Kidney (tissue), 14 donors: ENCODE data around the gene LCNL1. TPM values are rescaled to one million over a fixed set of nuclear protein-coding genes. Genes with fewer than 3 reads are reported as not detected.

Experiments used
- DNase-seq, 5 donors: peaks; one replicate each; pipeline ENCODE4 v3.0.0-alpha.2; 2013 to 2020
- FAIRE-seq: peaks from 2 replicates; lab custom pipeline; 2012; peaks lifted over from hg19 to GRCh38; lab: Jason Lieb, UNC
- H3K27ac ChIP-seq, 2 donors: one replicate each; pipeline ENCODE4 v1.7.0; 2013; ENCODE audit warnings: low read depth in 2 of 2, low read length in 2 of 2, inconsistent platforms in 1 of 2
- H3K27me3 ChIP-seq: one replicate; pipeline ENCODE4 v1.7.1; 2013; ENCODE audit warnings: low read length, inconsistent platforms; ENCODE audit not compliant: control insufficient read depth, insufficient read depth
- H3K36me3 ChIP-seq, 3 donors: one replicate each; pipeline versions ENCODE4 v1.7.0 to v1.7.1; 2013; ENCODE audit warnings: low read length in 3 of 3, control low read depth in 1 of 3, inconsistent platforms in 1 of 3; ENCODE audit not compliant: insufficient read depth in 3 of 3, control insufficient read depth in 2 of 3
- H3K4me1 ChIP-seq, 3 donors: one replicate each; pipeline versions ENCODE4 v1.7.0 to v1.7.1; 2013; ENCODE audit warnings: low read length in 3 of 3, inconsistent platforms in 1 of 3, low read depth in 1 of 3; ENCODE audit not compliant: control insufficient read depth in 2 of 3, insufficient read depth in 2 of 3
- H3K4me3 ChIP-seq, 3 donors: one replicate each; pipeline versions ENCODE4 v1.7.0 to v1.8.1; 2013; ENCODE audit warnings: low read length in 3 of 3, control low read depth in 1 of 3, inconsistent platforms in 1 of 3
- H3K9ac ChIP-seq, 3 donors: one replicate each; pipeline versions ENCODE4 v1.7.0 to v1.7.1; 2013; ENCODE audit warnings: low read length in 3 of 3, control low read depth in 1 of 3, inconsistent platforms in 1 of 3
- H3K9me3 ChIP-seq, 3 donors: one replicate each; pipeline versions ENCODE4 v1.7.0 to v1.7.1; 2013; ENCODE audit warnings: low read length in 3 of 3, control low read depth in 1 of 3, inconsistent platforms in 1 of 3; ENCODE audit not compliant: control insufficient read depth in 2 of 3, insufficient read depth in 1 of 3
- CTCF ChIP-seq: IDR thresholded peaks from 3 replicates; pipeline ENCODE4 v1.5.1; 2012; ENCODE audit warnings: mild to moderate bottlenecking, moderate library complexity, borderline replicate concordance; ENCODE audit not compliant: insufficient read depth; ENCODE audit errors: extremely low read depth
- intact Hi-C: fragments of 100-400 bp; cut with DNase I; formaldehyde crosslinking; loops from one replicate; pipeline ENCODE4 v1.11.1; 2022
- polyA plus RNA-seq: library from polyadenylated mRNA; stranded (reverse); fragments of 350-450 nt; fragmentation: Illumina TruSeq; extraction: RNeasy Lipid Tissue Mini Kit (QIAGEN cat#74804); gene quantifications from one replicate; pipeline ENCODE4 v1.2.3, GENCODE V29; 2014; ENCODE audit warnings: low read depth, low replicate concordance; ENCODE audit not compliant: insufficient read depth
- total RNA-seq: library from RNA; stranded (reverse); fragmentation: NEBNext Ultra II Directional; extraction: Animal tissue kit (Norgen Biotek cat#: 25700); gene quantifications from one replicate; pipeline ENCODE4 v1.2.1, GENCODE V29; 2021
- donor health status: control.
- donor health status: control.
- donor health status: control.
- donor health status: control.
- donor health status: control.
- donor health status: DM: yes; HTN: yes; CAD: no.
- donor health status: Normal renal cell carcinoma (clear cell type).

LCNL1 gene
- total and polyA plus RNA-seq, 2 donors from 2014 or later: 0.54 to 1.4 TPM

- FAIRE-seq (no peak), DNase-seq (no peak)
- Histone ChIP-seq H3K9me3 (no peaks in the 10 kb centered on the region), H3K36me3 (peaks cover 0 to 8% (median 0%) of the 10 kb centered on the region in 3 donors), H3K27me3 (no peaks in the 10 kb centered on the region), H3K9ac (no peak overlapping the region), H3K4me1 (peaks cover 0 to 6% (median 0%) of the 10 kb centered on the region in 3 donors), H3K27ac (no peak overlapping the region), H3K4me3 (no peak overlapping the region)
- intact Hi-C loops: loop anchor here (10.0 kb wide), 1 partner anchor 66 kb away; the partner anchor contains the start of gene LCN12
- no peak for TF ChIP-seq CTCF
These were observed 38.2 kb downstream of the LCNL1 start for GRCh38 chr9:137020771-137021567.

- peaks cover 0 to 8% (median 0%) of the 10 kb centered on the region in 3 donors for H3K36me3 ChIP-seq
- intact Hi-C loops: loop anchor here (10.0 kb wide), 1 partner anchor 67 kb away; the partner anchor contains the start of gene LCN12
These were observed 38.8 kb downstream of the LCNL1 start for GRCh38 chr9:137021568-137021978.

GRCh38 chr9:137021979-137022661 is 39.3 kb downstream of the LCNL1 start:
- intact Hi-C loops: loop anchor here (10.0 kb wide), 1 partner anchor 67 kb away; the partner anchor contains the start of gene LCN12
- Histone ChIP-seq H3K4me1 (peaks cover 0 to 17% (median 5%) of the 10 kb centered on the region in 3 donors), H3K36me3 (peaks cover 0 to 3% (median 0%) of the 10 kb centered on the region in 3 donors), H3K27ac (no peak overlapping the region), H3K4me3 (no peak overlapping the region), H3K9me3 (no peaks in the 10 kb centered on the region), H3K9ac (no peak overlapping the region), H3K27me3 (no peaks in the 10 kb centered on the region)
- DNase-seq: peak in 2 of 5 donors; percentile 30 to 82
- FAIRE-seq: no peak
- TF ChIP-seq CTCF: no peak

More at GRCh38 chr9:137021568-137021978, 38.8 kb downstream of the LCNL1 start:
- Histone ChIP-seq H3K4me1 (peaks cover 0 to 12% (median 1%) of the 10 kb centered on the region in 3 donors), H3K4me3 (no peak overlapping the region), H3K27me3 (no peaks in the 10 kb centered on the region), H3K9me3 (no peaks in the 10 kb centered on the region), H3K9ac (no peak overlapping the region), H3K27ac (no peak overlapping the region)
- TF ChIP-seq CTCF: no peak
- DNase-seq (no peak), FAIRE-seq (no peak)
